Cardiac muscle cell (in vitro differentiated cells and primary cell): ENCODE data around the gene VMP1. TPM values are rescaled to one million over a fixed set of nuclear protein-coding genes. Genes with fewer than 3 reads are reported as not detected.

Experiments used
- DNase-seq, 2 donors: peaks; one replicate each; pipeline versions ENCODE4 v3.0.0 to v3.0.0-alpha.2; 2010 to 2017; ENCODE audit warnings: low read depth in 1 of 2, low spot score in 1 of 2
- H3K27ac ChIP-seq: fragments of 200-600 bp; sonication (generic); 2 replicates; pipeline ENCODE4 v1.5.1; 2016
- H3K27me3 ChIP-seq: fragments of 200-600 bp; sonication (generic); 2 replicates; pipeline ENCODE4 v1.6.0; 2016; ENCODE audit warnings: control low read depth
- H3K36me3 ChIP-seq: fragments of 200-600 bp; sonication (generic); 2 replicates; pipeline ENCODE4 v1.5.1; 2016; ENCODE audit warnings: control low read depth
- H3K4me1 ChIP-seq: fragments of 200-600 bp; sonication (generic); 2 replicates; pipeline ENCODE4 v1.8.1; 2017; ENCODE audit warnings: low read depth, mild to moderate bottlenecking, mixed run types
- H3K4me3 ChIP-seq: fragments of 200-600 bp; sonication (generic); 2 replicates; pipeline ENCODE4 v1.5.1; 2016; ENCODE audit warnings: mild to moderate bottlenecking
- H3K9me3 ChIP-seq: fragments of 200-600 bp; sonication (generic); 2 replicates; pipeline ENCODE4 v1.5.1; 2017; ENCODE audit warnings: low read depth, mild to moderate bottlenecking, control low read depth
- polyA plus RNA-seq: library from polyadenylated mRNA; unstranded; fragments of >200 nt; fragmentation: Nextera tagmentation; extraction: Ambion mirVana; gene quantifications from 2 replicates; pipeline ENCODE4 v1.2.1, GENCODE V29; 2016
- total RNA-seq: library from RNA; depleted of rRNA; stranded (reverse); fragments of >200 nt; gene quantifications from 2 replicates; pipeline ENCODE4 v1.2.3, GENCODE V29; 2016
- TF ChIP-seq, protein P1 (sequence below): IDR thresholded peaks from 2 replicates; pipeline ENCODE4 v1.5.1; 2012; ENCODE audit warnings: low read depth, mild to moderate bottlenecking, low read length

VMP1 gene
- total and polyA plus RNA-seq, 2 experiments from 2014 or later = 65.0 to 91.3 TPM

DNA sequence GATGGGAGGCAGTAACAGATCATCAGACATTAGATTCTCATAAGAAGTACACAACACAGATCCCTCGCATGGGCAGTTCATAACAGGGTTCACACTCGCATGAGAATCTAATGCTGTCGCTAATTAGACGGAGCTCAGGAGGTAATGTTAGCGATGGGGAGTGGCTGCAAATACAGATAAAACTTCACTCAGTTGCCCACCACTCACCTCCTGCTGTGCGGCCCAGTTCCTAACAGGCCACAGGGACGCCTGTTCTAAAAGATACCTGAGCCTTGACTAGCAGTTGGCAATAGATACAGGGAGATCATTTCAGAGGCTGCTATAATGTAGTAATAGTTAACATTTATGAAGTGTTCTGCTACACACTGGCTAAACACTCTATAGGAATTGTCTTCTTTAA lies 5.2 kb upstream of the VMP1 start:
- Histone ChIP-seq H3K27ac (no peak overlapping the region), H3K36me3 (peaks cover 20% of the 10 kb centered on the region), H3K27me3 (no peaks in the 10 kb centered on the region), H3K4me1 (peaks cover 6% of the 10 kb centered on the region), H3K4me3 (no peak overlapping the region), H3K9me3 (no peaks in the 10 kb centered on the region)
- TF ChIP-seq, protein P1, sequence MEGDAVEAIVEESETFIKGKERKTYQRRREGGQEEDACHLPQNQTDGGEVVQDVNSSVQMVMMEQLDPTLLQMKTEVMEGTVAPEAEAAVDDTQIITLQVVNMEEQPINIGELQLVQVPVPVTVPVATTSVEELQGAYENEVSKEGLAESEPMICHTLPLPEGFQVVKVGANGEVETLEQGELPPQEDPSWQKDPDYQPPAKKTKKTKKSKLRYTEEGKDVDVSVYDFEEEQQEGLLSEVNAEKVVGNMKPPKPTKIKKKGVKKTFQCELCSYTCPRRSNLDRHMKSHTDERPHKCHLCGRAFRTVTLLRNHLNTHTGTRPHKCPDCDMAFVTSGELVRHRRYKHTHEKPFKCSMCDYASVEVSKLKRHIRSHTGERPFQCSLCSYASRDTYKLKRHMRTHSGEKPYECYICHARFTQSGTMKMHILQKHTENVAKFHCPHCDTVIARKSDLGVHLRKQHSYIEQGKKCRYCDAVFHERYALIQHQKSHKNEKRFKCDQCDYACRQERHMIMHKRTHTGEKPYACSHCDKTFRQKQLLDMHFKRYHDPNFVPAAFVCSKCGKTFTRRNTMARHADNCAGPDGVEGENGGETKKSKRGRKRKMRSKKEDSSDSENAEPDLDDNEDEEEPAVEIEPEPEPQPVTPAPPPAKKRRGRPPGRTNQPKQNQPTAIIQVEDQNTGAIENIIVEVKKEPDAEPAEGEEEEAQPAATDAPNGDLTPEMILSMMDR = no peak
- DNase-seq = no peak

DNA sequence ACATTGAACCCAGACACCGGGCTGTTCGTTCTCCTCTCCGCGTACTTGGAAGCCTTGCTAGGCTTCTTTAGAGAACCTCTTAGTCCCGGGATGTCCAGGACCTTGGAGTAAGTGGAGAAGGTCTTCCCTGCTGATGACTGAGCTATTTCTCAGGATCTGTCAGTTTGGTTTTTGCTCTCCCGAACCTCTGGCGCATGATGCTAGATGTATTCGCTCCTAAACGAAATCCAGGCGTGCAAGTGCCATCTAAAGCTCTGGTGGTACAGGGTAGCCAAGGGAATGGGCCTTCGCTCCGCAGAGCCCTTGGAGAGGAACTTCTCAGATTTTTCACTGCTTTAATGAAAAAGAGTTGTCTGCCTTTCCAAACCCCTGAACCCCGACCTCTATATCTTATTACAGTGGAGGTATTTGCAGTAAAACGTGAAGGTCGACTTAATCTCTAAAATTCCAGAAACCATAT lies 547 bp downstream of the VMP1 start:
- Histone ChIP-seq H3K9me3 (no peaks in the 10 kb centered on the region), H3K4me3 (peak overlapping the region; percentile 81), H3K27ac (peak overlapping the region; percentile 90), H3K36me3 (no peaks in the 10 kb centered on the region), H3K4me1 (peaks cover 17% of the 10 kb centered on the region), H3K27me3 (no peaks in the 10 kb centered on the region)
- TF ChIP-seq, protein P1 = no peak
- peak in 1 of 2 donors; percentile 39 for DNase-seq

DNA sequence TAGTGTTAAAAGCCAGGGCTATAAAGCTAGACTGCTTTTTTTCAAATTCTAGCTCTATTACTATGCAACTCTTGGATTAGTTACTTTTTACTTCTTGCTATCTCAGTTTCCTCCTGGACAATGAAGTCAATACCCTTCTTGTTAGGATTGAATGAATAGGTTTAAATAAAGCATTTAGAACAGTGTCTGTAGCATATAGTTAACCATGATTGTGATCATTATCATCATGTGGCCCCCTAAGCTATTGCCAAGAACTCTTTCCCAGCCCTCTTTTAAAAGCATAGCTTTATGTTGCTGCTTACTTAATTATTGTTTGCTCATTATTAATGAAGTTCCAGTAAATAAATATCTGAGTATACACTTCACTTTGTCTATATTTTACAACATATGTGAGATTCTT lies 4.5 kb downstream of the VMP1 start:
- Histone ChIP-seq H3K9me3 (no peaks in the 10 kb centered on the region), H3K36me3 (no peaks in the 10 kb centered on the region), H3K27me3 (no peaks in the 10 kb centered on the region), H3K4me1 (peaks cover 11% of the 10 kb centered on the region), H3K4me3 (no peak overlapping the region), H3K27ac (no peak overlapping the region)
- no peak for DNase-seq
- TF ChIP-seq, protein P1 = no peak

DNA sequence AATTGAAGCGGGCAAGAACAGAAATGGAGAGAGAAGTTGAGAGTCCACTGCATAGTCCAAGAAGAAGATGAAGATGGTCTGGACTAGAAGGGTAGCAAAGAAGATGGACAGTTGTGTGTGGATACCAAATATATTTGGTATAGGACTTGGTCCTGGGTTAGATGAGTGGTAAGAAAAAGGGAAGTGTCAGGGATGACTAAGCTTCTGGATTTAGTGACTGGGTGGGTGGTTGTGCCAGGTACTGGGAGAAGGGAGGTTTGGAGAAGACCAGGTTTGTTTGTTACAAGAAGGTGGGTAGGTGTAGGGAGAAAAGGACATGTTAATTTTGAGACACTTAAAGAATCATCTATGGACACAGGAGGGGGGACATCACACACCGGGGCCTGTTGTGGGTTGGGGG lies 5.4 kb downstream of the VMP1 start:
- Histone ChIP-seq H3K27me3 (no peaks in the 10 kb centered on the region), H3K36me3 (no peaks in the 10 kb centered on the region), H3K27ac (no peak overlapping the region), H3K4me3 (no peak overlapping the region), H3K9me3 (no peaks in the 10 kb centered on the region), H3K4me1 (peaks cover 11% of the 10 kb centered on the region)
- TF ChIP-seq, protein P1 = no peak
- DNase-seq = no peak

DNA sequence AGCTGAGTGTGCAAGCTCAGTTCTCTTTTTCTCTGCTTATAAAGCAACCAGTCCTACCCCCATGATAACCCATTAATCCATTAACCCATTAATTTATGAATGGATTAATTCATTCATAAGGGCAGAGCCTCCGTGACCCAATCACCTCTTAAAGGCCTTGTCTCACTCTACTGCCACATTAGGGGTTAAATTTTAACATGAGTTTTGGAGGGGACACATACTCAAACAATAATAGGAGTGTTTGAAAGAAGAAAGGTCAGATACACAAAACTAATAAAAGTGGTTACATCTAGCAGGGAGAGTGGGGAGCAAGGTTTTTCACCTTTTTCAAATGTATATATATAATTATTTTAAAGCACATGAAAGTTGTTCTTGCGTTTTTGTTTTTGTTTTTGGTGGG lies 6.8 kb downstream of the VMP1 start:
- H3K27ac ChIP-seq = no peak overlapping the region
- H3K27me3 ChIP-seq = no peaks in the 10 kb centered on the region
- TF ChIP-seq, protein P1 = no peak
- no peaks in the 10 kb centered on the region for H3K36me3 ChIP-seq
- peaks cover under 1% of the 10 kb centered on the region for H3K4me1 ChIP-seq
- H3K4me3 ChIP-seq = no peak overlapping the region
- no peak for DNase-seq
- H3K9me3 ChIP-seq = no peaks in the 10 kb centered on the region

DNA sequence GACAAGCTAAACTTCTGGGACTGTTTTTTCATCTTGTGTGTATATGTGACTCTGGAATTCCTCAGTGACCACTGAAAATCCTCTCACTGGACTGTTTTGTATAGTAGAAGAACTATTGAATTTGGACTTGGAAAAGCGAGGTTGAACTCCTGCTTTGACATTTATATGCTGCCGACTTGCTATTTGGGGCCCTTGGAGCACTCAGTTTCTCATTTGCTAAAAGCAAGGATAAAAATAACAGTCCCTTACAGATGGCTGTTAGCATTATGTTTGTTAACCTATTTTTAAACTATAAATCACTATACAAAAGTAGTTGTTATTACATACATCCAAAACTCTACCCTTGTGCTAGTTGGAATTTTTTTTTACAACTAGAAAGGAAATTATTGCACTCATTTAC lies 9.0 kb downstream of the VMP1 start:
- H3K27ac ChIP-seq = peak overlapping the region; percentile 33
- H3K4me3 ChIP-seq = no peak overlapping the region
- no peaks in the 10 kb centered on the region for H3K36me3 ChIP-seq
- no peaks in the 10 kb centered on the region for H3K4me1 ChIP-seq
- no peak for DNase-seq
- H3K27me3 ChIP-seq = no peaks in the 10 kb centered on the region
- H3K9me3 ChIP-seq = no peaks in the 10 kb centered on the region
- TF ChIP-seq, protein P1 = no peak
